HCT116 (cell line): ENCODE data around the gene C11orf68. TPM values are rescaled to one million over a fixed set of nuclear protein-coding genes. Genes with fewer than 3 reads are reported as not detected.

ENCODE experiments used
- ATAC-seq: fragments of 200-7000 bp; cut with Tn5 transposase; 2 replicates; pipeline ENCODE4 v1.9.1; 2020; ENCODE audit warnings: mild to moderate bottlenecking, moderate library complexity
- BruUV-seq: library from RNA; stranded (reverse); fragments of 400-500 nt; replicated peaks from 2 replicates; lab custom pipeline; 2021; lab: Mats Ljungman, UMichigan
- CTCF ChIA-PET: fragments of 300-600 bp; sonication (Branson Sonifier 250); formaldehyde crosslinking; loops from one replicate; lab custom pipeline; 2021; ENCODE audit warnings: antibody characterized with exemption; lab: Charles Lee
- POLR2A ChIA-PET: fragments of 300-600, 350-600 bp; sonication (Branson Sonifier 250); formaldehyde crosslinking; loops from one replicate; lab custom pipeline; 2021; ENCODE audit warnings: antibody characterized with exemption; lab: Charles Lee
- RAD21 ChIA-PET, 2 experiments: fragments of 300-600 bp; sonication (Branson Sonifier 250); formaldehyde crosslinking; loops; one replicate each; lab custom pipeline; 2023; ENCODE audit warnings: low total read pairs in 2 of 2; ENCODE audit not compliant: uncharacterized antibody in 2 of 2, unreplicated experiment in 2 of 2, low non-redundant PET in 1 of 2; lab: Charles Lee
- DNase-seq: peaks from one replicate; pipeline ENCODE4 v3.0.0-alpha.2; 2010; ENCODE audit warnings: low read depth, low spot score
- H2AFZ ChIP-seq: fragments of 200-600 bp; shearing (Covaris generic), sonication (generic); 2 replicates; pipeline ENCODE4 v1.6.1; 2017; ENCODE audit warnings: low read depth, mixed run types, mixed read lengths, antibody characterized with exemption, low read length; ENCODE audit not compliant: poor library complexity, severe bottlenecking
- H3K27ac ChIP-seq: 2 replicates; pipeline ENCODE4 v1.5.1; 2012; ENCODE audit warnings: low read depth, low read length
- H3K27me3 ChIP-seq: fragments of 200-600 bp; sonication (generic); 2 replicates; pipeline ENCODE4 v1.6.1; 2016; ENCODE audit warnings: mixed run types, low read length, mixed read lengths; ENCODE audit not compliant: insufficient read depth
- H3K36me3 ChIP-seq, 2 experiments: fragments of 200-500 bp in 1 of 2; fragments of 200-600 bp in 1 of 2; sonication (Bioruptor generic) in 1 of 2; sonication (generic) in 1 of 2; 2 replicates each; pipeline versions ENCODE4 v1.5.1 to v1.6.1; 2014 to 2016; ENCODE audit warnings: low read length in 2 of 2, inconsistent platforms in 1 of 2, mixed read lengths in 1 of 2, mixed run types in 1 of 2; ENCODE audit not compliant: insufficient read depth in 2 of 2, control insufficient read depth in 1 of 2
- H3K4me1 ChIP-seq, 2 experiments: fragments of 200-600 bp in 1 of 2; sonication (generic) in 1 of 2; 2 replicates each; pipeline versions ENCODE4 v1.5.1 to v1.6.1; 2012 to 2017; ENCODE audit warnings: low read length in 2 of 2, inconsistent platforms in 1 of 2, mild to moderate bottlenecking in 1 of 2, mixed read lengths in 1 of 2, mixed run types in 1 of 2, moderate library complexity in 1 of 2; ENCODE audit not compliant: insufficient read depth in 2 of 2, control insufficient read depth in 1 of 2
- H3K4me2 ChIP-seq: fragments of 200-600 bp; sonication (generic); 2 replicates; pipeline ENCODE4 v1.6.1; 2017; ENCODE audit warnings: mixed run types, low read length, mixed read lengths
- H3K4me3 ChIP-seq, 2 experiments: fragments of 200-600 bp in 1 of 2; sonication (generic) in 1 of 2; replicated peaks in 1 of 2; 2 replicates each; pipeline ENCODE4 v1.5.1; 2011 to 2016; ENCODE audit warnings: low read length in 2 of 2, control low read depth in 1 of 2, low read depth in 1 of 2, mild to moderate bottlenecking in 1 of 2, mixed read lengths in 1 of 2, mixed run types in 1 of 2
- H3K79me2 ChIP-seq: fragments of 200-600 bp; sonication (generic); 2 replicates; pipeline ENCODE4 v1.6.1; 2017; ENCODE audit warnings: mild to moderate bottlenecking, mixed run types, low read length, moderate library complexity, mixed read lengths; ENCODE audit not compliant: insufficient read depth
- H3K9ac ChIP-seq: fragments of 200-600 bp; sonication (generic); 2 replicates; pipeline ENCODE4 v1.6.1; 2016; ENCODE audit warnings: low read length, mixed read lengths
- H3K9me2 ChIP-seq: fragments of 200-600 bp; sonication (generic), shearing (Covaris generic); 2 replicates; pipeline ENCODE4 v1.6.1; 2017; ENCODE audit warnings: mixed run types, mild to moderate bottlenecking, moderate library complexity; ENCODE audit not compliant: insufficient read depth
- H3K9me3 ChIP-seq, 2 experiments: fragments of 200-500 bp in 1 of 2; fragments of 200-600 bp in 1 of 2; sonication (Bioruptor generic) in 1 of 2; sonication (generic) in 1 of 2; 2 replicates each; pipeline ENCODE4 v1.6.1; 2014 to 2017; ENCODE audit warnings: low read length in 2 of 2, mixed read lengths in 2 of 2, inconsistent platforms in 1 of 2, low read depth in 1 of 2, mild to moderate bottlenecking in 1 of 2, mixed run types in 1 of 2, moderate library complexity in 1 of 2; ENCODE audit not compliant: control insufficient read depth in 1 of 2, insufficient read depth in 1 of 2
- H4K20me1 ChIP-seq: fragments of 200-600 bp; sonication (generic), shearing (Covaris generic); 2 replicates; pipeline ENCODE4 v1.6.1; 2017; ENCODE audit warnings: mixed run types, mild to moderate bottlenecking, moderate library complexity; ENCODE audit not compliant: insufficient read depth
- CTCF ChIP-seq, 3 experiments: fragments of 200-600 bp in 1 of 3; sonication (generic) in 1 of 3; IDR thresholded peaks in 2 of 3; conservative IDR thresholded peaks in 1 of 3; 2 replicates each; pipeline ENCODE4 v1.5.1; 2012 to 2017; ENCODE audit warnings: low read depth in 2 of 3, low read length in 2 of 3, antibody characterized with exemption in 1 of 3, borderline replicate concordance in 1 of 3, control low read depth in 1 of 3, mild to moderate bottlenecking in 1 of 3, mixed read lengths in 1 of 3, mixed run types in 1 of 3, moderate library complexity in 1 of 3; ENCODE audit not compliant: insufficient read depth in 1 of 3
- EZH2 ChIP-seq: fragments of 200-600 bp; sonication (generic); IDR thresholded peaks from 2 replicates; pipeline ENCODE4 v1.6.1; 2017; ENCODE audit warnings: antibody characterized with exemption, mixed run types
- EZH2phosphoT487 ChIP-seq: fragments of 200-600 bp; IDR thresholded peaks from 2 replicates; pipeline ENCODE4 v1.6.1; 2018; ENCODE audit warnings: antibody characterized with exemption, borderline replicate concordance
- JUND ChIP-seq: IDR thresholded peaks from 2 replicates; pipeline ENCODE4 v1.6.1; 2012
- MAX ChIP-seq: IDR thresholded peaks from 2 replicates; pipeline ENCODE4 v1.6.1; 2012
- SP1 ChIP-seq: IDR thresholded peaks from 2 replicates; pipeline ENCODE4 v1.6.1; 2012; ENCODE audit warnings: low read depth
- TCF7L2 ChIP-seq: IDR thresholded peaks from 2 replicates; pipeline ENCODE4 v1.7.0; 2011; ENCODE audit warnings: borderline replicate concordance, inconsistent platforms; ENCODE audit not compliant: insufficient read depth, insufficient read length; ENCODE audit errors: extremely low read depth
- ZBTB33 ChIP-seq: IDR thresholded peaks from 2 replicates; pipeline ENCODE4 v1.6.1; 2011; ENCODE audit warnings: mild to moderate bottlenecking, low read length, moderate library complexity; ENCODE audit not compliant: insufficient replicate concordance; ENCODE audit errors: extremely low read depth
- ZFX ChIP-seq: fragments of 450-650 bp; IDR thresholded peaks from 2 replicates; pipeline ENCODE4 v1.6.1; 2017
- intact Hi-C: fragments of 100-400 bp; cut with micrococcal nuclease; formaldehyde crosslinking; loops from 2 replicates; pipeline ENCODE4 v1.10.0; 2022
- total RNA-seq: library from RNA; stranded (reverse); gene quantifications from one replicate; pipeline ENCODE4 v1.2.1, GENCODE V29; 2021; ENCODE audit not compliant: unreplicated experiment

Gene C11orf68
- total RNA-seq, 1 experiment from 2014 or later = 49.8 TPM

- RAD21 ChIA-PET = no interaction called here
- Histone ChIP-seq H3K79me2 (no peaks in the 10 kb centered on the region), H3K4me2 (no peak overlapping the region), H3K4me3 (no peak overlapping the region), H4K20me1 (no peaks in the 10 kb centered on the region), H3K36me3 (no peaks in the 10 kb centered on the region), H2AFZ (no peak overlapping the region), H3K27ac (no peak overlapping the region), H3K9me2 (no peaks in the 10 kb centered on the region), H3K27me3 (no peaks in the 10 kb centered on the region), H3K9ac (no peak overlapping the region), H3K4me1 (peaks cover 6 to 9% of the 10 kb centered on the region in 2 experiments; a peak in 3 of 4 replicates), H3K9me3 (no peaks in the 10 kb centered on the region)
- POLR2A ChIA-PET = no interaction called here
- ATAC-seq (no peak), DNase-seq (no peak)
- no TSS peak for BruUV-seq
- CTCF ChIA-PET = no interaction called here
- intact Hi-C loops = no loop called here
- TF ChIP-seq ZBTB33 = no peak
- TF ChIP-seq SP1 = no peak
- no peak for TF ChIP-seq EZH2phosphoT487
- no peak for TF ChIP-seq TCF7L2
These were observed 18.9 kb upstream of the C11orf68 start for GRCh38 chr11:65937766-65938165.

- intact Hi-C loops = no loop called here
- no peak overlapping the region for H2AFZ ChIP-seq
- H3K27ac ChIP-seq = no peak overlapping the region
- no peaks in the 10 kb centered on the region for H3K9me3 ChIP-seq
- H3K4me2 ChIP-seq = no peak overlapping the region
- peaks cover 6 to 16% of the 10 kb centered on the region in 2 experiments; a peak in 3 of 4 replicates for H3K4me1 ChIP-seq
- no peaks in the 10 kb centered on the region for H3K27me3 ChIP-seq
- BruUV-seq = no TSS peak
- H3K79me2 ChIP-seq = no peaks in the 10 kb centered on the region
- no peak overlapping the region for H3K4me3 ChIP-seq
- ChIA-PET POLR2A (no interaction called here), RAD21 (no interaction called here), CTCF (no interaction called here)
- no peaks in the 10 kb centered on the region for H4K20me1 ChIP-seq
- H3K9ac ChIP-seq = no peak overlapping the region
- no peaks in the 10 kb centered on the region for H3K9me2 ChIP-seq
- H3K36me3 ChIP-seq = no peaks in the 10 kb centered on the region
- ATAC-seq (no peak), DNase-seq (no peak)
- no peak for TF ChIP-seq TCF7L2
- TF ChIP-seq JUND = no peak
- no peak for TF ChIP-seq MAX
- no peak for TF ChIP-seq CTCF (IDR thresholded peaks at IDR 0.05 in 2 of 3, conservative IDR thresholded peaks at IDR 0.05 in 1 of 3; ENCODE audit: borderline replicate concordance in 1 of 3, insufficient read depth in 1 of 3, low read depth in 2 of 3, low read length in 2 of 3)
- TF ChIP-seq ZFX = no peak
- TF ChIP-seq ZBTB33 = no peak
- no peak for TF ChIP-seq EZH2
These were observed 15.2 kb upstream of the C11orf68 start for GRCh38 chr11:65934014-65934413.
